K562 (cell line): ENCODE measurements around the gene ARSD.

Experiments used
- NCOA1 ChIP-seq: fragments of 450-650 bp; IDR thresholded peaks from 2 replicates; pipeline ENCODE4 v1.6.1; 2016; ENCODE audit warnings: low read depth
- NR3C1 ChIP-seq: sonication (generic); formaldehyde crosslinking; IDR thresholded peaks from 2 replicates; pipeline ENCODE4 v1.8.1; 2022; ENCODE audit warnings: missing genetic modification reagents
- TCF7L2 ChIP-seq: fragments of 150-350 bp; IDR thresholded peaks from 2 replicates; pipeline ENCODE4 v1.6.1; 2016; ENCODE audit warnings: low read depth, mild to moderate bottlenecking, low read length, moderate library complexity
- TF ChIP-seq, protein P1 (sequence below), 3 experiments: IDR thresholded peaks in 2 of 3; conservative IDR thresholded peaks in 1 of 3; 2 replicates each; pipeline ENCODE4 v1.5.1; 2011 to 2012; ENCODE audit warnings: low read length in 3 of 3, mild to moderate bottlenecking in 3 of 3, control low read depth in 2 of 3, improper control_type of control experiment in 1 of 3, inconsistent platforms in 1 of 3, low read depth in 1 of 3, mixed read lengths in 1 of 3, moderate library complexity in 1 of 3; ENCODE audit not compliant: insufficient read depth in 2 of 3
- TF ChIP-seq, protein P2 (sequence below), 2 experiments: fragments of 450-650 bp in 1 of 2; sonication (generic) in 1 of 2; formaldehyde crosslinking; conservative IDR thresholded peaks; 2 replicates each; pipeline versions ENCODE4 v1.4.0 to v1.8.1; 2020 to 2022; ENCODE audit warnings: mild to moderate bottlenecking in 1 of 2, missing genetic modification reagents in 1 of 2
- TF ChIP-seq, protein P3 (sequence below): fragments of 450-650 bp; formaldehyde crosslinking; IDR thresholded peaks from 2 replicates; pipeline ENCODE4 v1.4.0; 2022; ENCODE audit warnings: mild to moderate bottlenecking, moderate library complexity
- TF ChIP-seq, protein P4 (sequence below): fragments of 250-450 bp; sonication (Bioruptor Pico); IDR thresholded peaks from 2 replicates; pipeline ENCODE4 v1.8.0; 2021; ENCODE audit warnings: borderline replicate concordance, mild to moderate bottlenecking, moderate library complexity; ENCODE audit not compliant: poor library complexity, severe bottlenecking

DNA sequence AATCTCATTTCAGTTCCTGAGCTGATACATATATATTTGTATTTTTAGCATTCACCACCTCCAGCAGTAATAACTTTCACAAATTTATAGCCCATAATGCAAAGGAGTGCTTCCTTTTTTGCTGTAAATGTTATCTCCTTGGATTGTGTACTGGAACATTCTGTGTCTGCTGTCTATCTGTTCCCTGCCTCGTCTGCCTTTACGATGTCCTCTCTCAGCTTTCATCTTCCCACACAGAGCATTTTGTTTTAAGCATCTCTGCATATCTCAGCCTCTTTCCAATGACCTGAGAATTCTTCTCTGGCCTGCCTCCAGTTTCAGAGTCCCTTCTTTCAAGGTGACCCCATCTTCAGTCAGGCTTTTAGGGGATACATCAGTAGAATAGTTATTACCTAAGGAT, 57.3 kb downstream of the ARSD start:
- no peak for TF ChIP-seq TCF7L2
- TF ChIP-seq NCOA1: no peak
- TF ChIP-seq, protein P1, sequence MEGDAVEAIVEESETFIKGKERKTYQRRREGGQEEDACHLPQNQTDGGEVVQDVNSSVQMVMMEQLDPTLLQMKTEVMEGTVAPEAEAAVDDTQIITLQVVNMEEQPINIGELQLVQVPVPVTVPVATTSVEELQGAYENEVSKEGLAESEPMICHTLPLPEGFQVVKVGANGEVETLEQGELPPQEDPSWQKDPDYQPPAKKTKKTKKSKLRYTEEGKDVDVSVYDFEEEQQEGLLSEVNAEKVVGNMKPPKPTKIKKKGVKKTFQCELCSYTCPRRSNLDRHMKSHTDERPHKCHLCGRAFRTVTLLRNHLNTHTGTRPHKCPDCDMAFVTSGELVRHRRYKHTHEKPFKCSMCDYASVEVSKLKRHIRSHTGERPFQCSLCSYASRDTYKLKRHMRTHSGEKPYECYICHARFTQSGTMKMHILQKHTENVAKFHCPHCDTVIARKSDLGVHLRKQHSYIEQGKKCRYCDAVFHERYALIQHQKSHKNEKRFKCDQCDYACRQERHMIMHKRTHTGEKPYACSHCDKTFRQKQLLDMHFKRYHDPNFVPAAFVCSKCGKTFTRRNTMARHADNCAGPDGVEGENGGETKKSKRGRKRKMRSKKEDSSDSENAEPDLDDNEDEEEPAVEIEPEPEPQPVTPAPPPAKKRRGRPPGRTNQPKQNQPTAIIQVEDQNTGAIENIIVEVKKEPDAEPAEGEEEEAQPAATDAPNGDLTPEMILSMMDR (IDR thresholded peaks at IDR 0.05 in 2 of 3, conservative IDR thresholded peaks at IDR 0.05 in 1 of 3; ENCODE audit: insufficient read depth in 2 of 3, low read depth in 1 of 3, low read length in 3 of 3): no peak
- TF ChIP-seq, protein P2, sequence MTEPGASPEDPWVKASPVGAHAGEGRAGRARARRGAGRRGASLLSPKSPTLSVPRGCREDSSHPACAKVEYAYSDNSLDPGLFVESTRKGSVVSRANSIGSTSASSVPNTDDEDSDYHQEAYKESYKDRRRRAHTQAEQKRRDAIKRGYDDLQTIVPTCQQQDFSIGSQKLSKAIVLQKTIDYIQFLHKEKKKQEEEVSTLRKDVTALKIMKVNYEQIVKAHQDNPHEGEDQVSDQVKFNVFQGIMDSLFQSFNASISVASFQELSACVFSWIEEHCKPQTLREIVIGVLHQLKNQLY (CRISPR knock-in tag; conservative IDR thresholded peaks at IDR 0.05): no peak
- TF ChIP-seq, protein P3, sequence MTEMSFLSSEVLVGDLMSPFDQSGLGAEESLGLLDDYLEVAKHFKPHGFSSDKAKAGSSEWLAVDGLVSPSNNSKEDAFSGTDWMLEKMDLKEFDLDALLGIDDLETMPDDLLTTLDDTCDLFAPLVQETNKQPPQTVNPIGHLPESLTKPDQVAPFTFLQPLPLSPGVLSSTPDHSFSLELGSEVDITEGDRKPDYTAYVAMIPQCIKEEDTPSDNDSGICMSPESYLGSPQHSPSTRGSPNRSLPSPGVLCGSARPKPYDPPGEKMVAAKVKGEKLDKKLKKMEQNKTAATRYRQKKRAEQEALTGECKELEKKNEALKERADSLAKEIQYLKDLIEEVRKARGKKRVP (CRISPR knock-in tag): no peak
- no peak for TF ChIP-seq NR3C1 (CRISPR knock-in tag)
- TF ChIP-seq, protein P4, sequence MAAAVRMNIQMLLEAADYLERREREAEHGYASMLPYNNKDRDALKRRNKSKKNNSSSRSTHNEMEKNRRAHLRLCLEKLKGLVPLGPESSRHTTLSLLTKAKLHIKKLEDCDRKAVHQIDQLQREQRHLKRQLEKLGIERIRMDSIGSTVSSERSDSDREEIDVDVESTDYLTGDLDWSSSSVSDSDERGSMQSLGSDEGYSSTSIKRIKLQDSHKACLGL (CRISPR knock-in tag): no peak
